NT2/D1 (cell line): Measurements from ENCODE around the gene GNPTG.

Source experiments
- YY1 ChIP-seq: IDR thresholded peaks from 2 replicates; pipeline ENCODE4 v1.6.1; 2011; ENCODE audit not compliant: insufficient read length, insufficient read depth
- ZNF274 ChIP-seq: IDR thresholded peaks from 2 replicates; pipeline ENCODE4 v1.6.1; 2011; ENCODE audit warnings: mild to moderate bottlenecking, low read depth, low read length

GRCh38 chr16:1397779-1398178, 46.0 kb downstream of the GNPTG start:
- TF ChIP-seq YY1 (no peak), ZNF274 (no peak)
